ENCODE data around the gene GJA3. TPM values are rescaled to one million over a fixed set of nuclear protein-coding genes. Genes with fewer than 3 reads are reported as not detected.

GJA3 gene
- total and polyA plus RNA-seq, 2 of the 4 experiments (the other 2 are of a cell fraction): 1.5 to 2.7 TPM

DNA sequence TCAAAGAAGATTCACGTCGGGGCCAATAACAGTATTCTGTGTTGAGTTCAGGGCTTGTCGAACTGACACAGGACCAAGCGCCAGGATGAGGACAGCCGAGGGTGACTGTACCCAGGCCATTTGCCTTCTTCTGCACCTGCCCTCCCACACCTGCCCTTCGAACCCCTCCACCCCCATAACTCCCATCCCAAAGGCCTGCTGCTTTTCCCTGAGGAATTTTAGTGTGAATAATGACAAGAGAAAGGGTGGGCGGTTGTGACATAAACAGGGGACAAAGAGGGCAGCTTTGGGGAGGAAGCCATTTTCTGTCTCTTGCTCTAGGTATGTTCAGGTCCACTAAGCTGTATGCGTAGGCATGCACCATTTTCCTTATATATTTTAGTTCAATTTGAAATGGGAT lies 26.1 kb downstream of the GJA3 start:
- H3K4me2 ChIP-seq (ENCODE audit: low read depth, low read length): no peak overlapping the region
- peaks cover 12% of the 10 kb centered on the region for H3K27me3 ChIP-seq (ENCODE audit: control insufficient read depth, insufficient read depth, low read length)
- H3K4ac ChIP-seq (ENCODE audit: low read depth, low read length): no peak overlapping the region
- H3K9ac ChIP-seq (ENCODE audit: low read depth, low read length): no peak overlapping the region
- H3K79me1 ChIP-seq (ENCODE audit: low read depth in 1 of 2, low read length in 2 of 2): no peaks in the 10 kb centered on the region
- no peak overlapping the region for H3K4me3 ChIP-seq (ENCODE audit: insufficient read depth, low read depth, low read length)
- no peak overlapping the region for H4K5ac ChIP-seq (ENCODE audit: low read depth, low read length)
- no peak overlapping the region for H2BK20ac ChIP-seq (ENCODE audit: low read depth, low read length)
- DNase-seq (no peak), ATAC-seq (ENCODE audit: low read depth) (no peak)
- H3K9me3 ChIP-seq (ENCODE audit: control insufficient read depth, insufficient read depth, low read length): no peaks in the 10 kb centered on the region
- in situ Hi-C loops (cut with MboI; ENCODE audit: low sequenced_read_pairs) (no loop called here), intact Hi-C loops (cut with micrococcal nuclease) (no loop called here), dilution Hi-C loops (cut with HindIII; ENCODE audit: low sequenced_read_pairs, unreplicated experiment) (no loop called here)
- no peak overlapping the region for H2BK120ac ChIP-seq (ENCODE audit: low read depth, low read length)
- TF ChIP-seq CEBPB (IDR thresholded peaks at IDR 0.05; ENCODE audit: low read depth, low read length) (no peak), RAD21 (IDR thresholded peaks at IDR 0.05; ENCODE audit: low read length) (no peak), SMC3 (IDR thresholded peaks at IDR 0.05; ENCODE audit: low read depth, low read length) (no peak), POLR2A (IDR thresholded peaks at IDR 0.05; ENCODE audit: low read depth, low read length) (no peak), MAFK (IDR thresholded peaks at IDR 0.05; ENCODE audit: low read depth, low read length) (no peak), BHLHE40 (IDR thresholded peaks at IDR 0.05; ENCODE audit: low read depth, low read length) (no peak), RCOR1 (IDR thresholded peaks at IDR 0.05; ENCODE audit: insufficient replicate concordance, low read length) (no peak), MAZ (IDR thresholded peaks at IDR 0.05; ENCODE audit: borderline replicate concordance, low read depth, low read length) (no peak), FOS (IDR thresholded peaks at IDR 0.05; ENCODE audit: low read depth, low read length) (no peak), NFE2L2 (IDR thresholded peaks at IDR 0.05; ENCODE audit: low read depth, low read length) (no peak), RFX5 (IDR thresholded peaks at IDR 0.05; ENCODE audit: low read depth, low read length) (no peak), MXI1 (IDR thresholded peaks at IDR 0.05; ENCODE audit: borderline replicate concordance, low read depth, low read length) (no peak), CHD1 (IDR thresholded peaks at IDR 0.05; ENCODE audit: low read depth, low read length) (no peak)
- TF ChIP-seq, protein P1, sequence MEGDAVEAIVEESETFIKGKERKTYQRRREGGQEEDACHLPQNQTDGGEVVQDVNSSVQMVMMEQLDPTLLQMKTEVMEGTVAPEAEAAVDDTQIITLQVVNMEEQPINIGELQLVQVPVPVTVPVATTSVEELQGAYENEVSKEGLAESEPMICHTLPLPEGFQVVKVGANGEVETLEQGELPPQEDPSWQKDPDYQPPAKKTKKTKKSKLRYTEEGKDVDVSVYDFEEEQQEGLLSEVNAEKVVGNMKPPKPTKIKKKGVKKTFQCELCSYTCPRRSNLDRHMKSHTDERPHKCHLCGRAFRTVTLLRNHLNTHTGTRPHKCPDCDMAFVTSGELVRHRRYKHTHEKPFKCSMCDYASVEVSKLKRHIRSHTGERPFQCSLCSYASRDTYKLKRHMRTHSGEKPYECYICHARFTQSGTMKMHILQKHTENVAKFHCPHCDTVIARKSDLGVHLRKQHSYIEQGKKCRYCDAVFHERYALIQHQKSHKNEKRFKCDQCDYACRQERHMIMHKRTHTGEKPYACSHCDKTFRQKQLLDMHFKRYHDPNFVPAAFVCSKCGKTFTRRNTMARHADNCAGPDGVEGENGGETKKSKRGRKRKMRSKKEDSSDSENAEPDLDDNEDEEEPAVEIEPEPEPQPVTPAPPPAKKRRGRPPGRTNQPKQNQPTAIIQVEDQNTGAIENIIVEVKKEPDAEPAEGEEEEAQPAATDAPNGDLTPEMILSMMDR (conservative IDR thresholded peaks at IDR 0.05; ENCODE audit: low read depth, low read length): no peak
- TF ChIP-seq, protein P2, sequence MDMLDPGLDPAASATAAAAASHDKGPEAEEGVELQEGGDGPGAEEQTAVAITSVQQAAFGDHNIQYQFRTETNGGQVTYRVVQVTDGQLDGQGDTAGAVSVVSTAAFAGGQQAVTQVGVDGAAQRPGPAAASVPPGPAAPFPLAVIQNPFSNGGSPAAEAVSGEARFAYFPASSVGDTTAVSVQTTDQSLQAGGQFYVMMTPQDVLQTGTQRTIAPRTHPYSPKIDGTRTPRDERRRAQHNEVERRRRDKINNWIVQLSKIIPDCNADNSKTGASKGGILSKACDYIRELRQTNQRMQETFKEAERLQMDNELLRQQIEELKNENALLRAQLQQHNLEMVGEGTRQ (IDR thresholded peaks at IDR 0.05; ENCODE audit: low read depth, low read length): no peak
- TF ChIP-seq, protein P3, sequence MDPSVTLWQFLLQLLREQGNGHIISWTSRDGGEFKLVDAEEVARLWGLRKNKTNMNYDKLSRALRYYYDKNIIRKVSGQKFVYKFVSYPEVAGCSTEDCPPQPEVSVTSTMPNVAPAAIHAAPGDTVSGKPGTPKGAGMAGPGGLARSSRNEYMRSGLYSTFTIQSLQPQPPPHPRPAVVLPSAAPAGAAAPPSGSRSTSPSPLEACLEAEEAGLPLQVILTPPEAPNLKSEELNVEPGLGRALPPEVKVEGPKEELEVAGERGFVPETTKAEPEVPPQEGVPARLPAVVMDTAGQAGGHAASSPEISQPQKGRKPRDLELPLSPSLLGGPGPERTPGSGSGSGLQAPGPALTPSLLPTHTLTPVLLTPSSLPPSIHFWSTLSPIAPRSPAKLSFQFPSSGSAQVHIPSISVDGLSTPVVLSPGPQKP (IDR thresholded peaks at IDR 0.05; ENCODE audit: borderline replicate concordance, low read depth, low read length): no peak
- H3K4me1 ChIP-seq (ENCODE audit: control insufficient read depth, insufficient read depth, low read length): no peaks in the 10 kb centered on the region; the same call in 1 of the 2 replicates
- H3K9me1 ChIP-seq (ENCODE audit: insufficient read depth, low read length): no peaks in the 10 kb centered on the region
- no CpG with 5 or more reads among the region's 8 CpGs for WGBS, 2 experiments (ENCODE audit: extremely low coverage in 2 of 2, insufficient read length in 1 of 2)
- no peak overlapping the region for H2AK9ac ChIP-seq (replicated peaks; ENCODE audit: low read depth, low read length, poor library complexity)
- no peak overlapping the region for H3K56ac ChIP-seq (ENCODE audit: extremely low read depth, insufficient read depth, low read length)
- ChIA-PET CTCF (interaction anchor here (0.8 kb wide), 1 partner anchor 24 kb away, joined by 4 read pairs; no protein-coding TSS in a partner anchor), POLR2A (ENCODE audit: unreplicated experiment) (no interaction called here)
- H3K14ac ChIP-seq (replicated peaks; ENCODE audit: low read depth, low read length): no peak overlapping the region
- no peak overlapping the region for H2BK15ac ChIP-seq (ENCODE audit: low read depth, low read length)
- BruUV-seq (replicated peaks): no TSS peak
- H2AK5ac ChIP-seq (ENCODE audit: low read depth, low read length): no peak overlapping the region
- H3K23ac ChIP-seq (ENCODE audit: low read depth, low read length): no peak overlapping the region
- no peak overlapping the region for H2AFZ ChIP-seq (replicated peaks; ENCODE audit: low read length, poor library complexity)
- no peaks in the 10 kb centered on the region for H4K20me1 ChIP-seq (ENCODE audit: insufficient read depth, low read length)
- H4K8ac ChIP-seq (ENCODE audit: low read depth in 2 of 2, low read length in 2 of 2): no peak overlapping the region
- no peak overlapping the region for H3K18ac ChIP-seq (ENCODE audit: low read depth, low read length)
- H3K36me3 ChIP-seq (ENCODE audit: control insufficient read depth, insufficient read depth, low read length): no peaks in the 10 kb centered on the region
- no peak overlapping the region for H2BK5ac ChIP-seq (ENCODE audit: low read depth, low read length, poor library complexity, severe bottlenecking)
- no peak overlapping the region for H4K91ac ChIP-seq (ENCODE audit: insufficient read depth, low read depth, low read length)
- H3K27ac ChIP-seq (ENCODE audit: insufficient read depth, low read length): no peak overlapping the region
